Activated CD4-positive, alpha-beta T cell treated with anti-CD3 and anti-CD28 coated beads for 36 hours (primary cell): ENCODE measurements around the gene UTP18. TPM values are rescaled to one million over a fixed set of nuclear protein-coding genes. Genes with fewer than 3 reads are reported as not detected.

ENCODE experiments used
- ATAC-seq: fragments of 200-7000 bp; cut with Tn5 transposase; one replicate; pipeline ENCODE4 v1.10.0; 2021; ENCODE audit warnings: mild to moderate bottlenecking, moderate library complexity
- CTCF ChIA-PET: fragments of 350-600 bp; sonication (Branson Sonifier 250); formaldehyde crosslinking; loops from one replicate; lab custom pipeline; 2021; ENCODE audit warnings: antibody characterized with exemption; lab: Charles Lee
- POLR2A ChIA-PET: fragments of 350-600 bp; sonication (Branson Sonifier 250); formaldehyde crosslinking; loops from one replicate; lab custom pipeline; 2021; ENCODE audit warnings: antibody characterized with exemption, inconsistent platforms; lab: Charles Lee
- DNase-seq: peaks from one replicate; pipeline ENCODE4 v3.0.0-alpha.2; 2020
- H3K27ac Mint-ChIP-seq: one replicate; pipeline ENCODE4 v1.8.0; 2021; ENCODE audit warnings: mixed read lengths
- H3K27me3 Mint-ChIP-seq: one replicate; pipeline ENCODE4 v1.8.0; 2021; ENCODE audit warnings: mixed read lengths
- H3K36me3 Mint-ChIP-seq: one replicate; pipeline ENCODE4 v1.8.0; 2021; ENCODE audit warnings: low read depth, mixed read lengths
- H3K4me1 Mint-ChIP-seq: one replicate; pipeline ENCODE4 v1.8.0; 2021; ENCODE audit warnings: mixed read lengths
- H3K4me3 Mint-ChIP-seq: one replicate; pipeline ENCODE4 v1.8.0; 2021; ENCODE audit warnings: mild to moderate bottlenecking, moderate library complexity, mixed read lengths
- H3K9me3 Mint-ChIP-seq: one replicate; pipeline ENCODE4 v1.8.0; 2021; ENCODE audit warnings: low read depth, mixed read lengths
- intact Hi-C, 2 experiments: fragments of 100-400 bp; cut with DNase I in 1 of 2; cut with micrococcal nuclease in 1 of 2; formaldehyde crosslinking; loops; one replicate each; pipeline versions ENCODE4 v1.14.2 to v1.15.1; 2022 to 2024; cut with DNase I, micrococcal nuclease
- total RNA-seq, 2 experiments: library from RNA; stranded (reverse); gene quantifications; one replicate each; pipeline ENCODE4 v1.2.3, GENCODE V29; 2021

The UTP18 gene
- total RNA-seq, 2 experiments from 2014 or later: 49.3 to 74.0 TPM

DNA sequence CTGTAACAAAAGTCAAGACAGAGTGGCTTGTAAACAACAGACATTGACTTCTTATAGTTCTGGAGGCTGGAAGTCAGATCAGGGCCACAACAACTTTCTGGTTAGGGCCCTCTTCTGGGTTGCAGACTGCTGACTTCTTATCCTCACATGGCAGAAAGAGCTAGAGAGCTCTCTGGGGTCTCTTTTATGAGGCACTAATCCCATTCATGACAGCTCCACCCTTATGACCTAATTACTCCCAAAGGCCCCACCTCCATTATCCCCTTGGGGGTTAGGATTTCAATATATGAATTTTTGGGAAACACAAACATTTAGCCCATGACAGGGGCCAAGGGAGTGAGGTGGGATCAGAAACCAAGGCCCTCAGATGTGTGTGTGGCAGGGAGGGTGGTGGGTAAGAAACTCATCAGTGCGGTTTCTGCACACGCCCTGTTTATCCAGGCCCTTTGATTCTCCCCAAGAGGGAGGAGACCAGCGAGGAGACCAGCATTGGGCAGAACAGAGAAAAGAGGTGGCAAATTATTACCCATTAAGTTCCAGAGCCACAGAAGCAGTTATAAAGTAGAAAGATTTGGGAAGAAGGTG lies 74.8 kb downstream of the UTP18 start:
- DNase-seq: no peak
- no peak overlapping the region for H3K27ac Mint-ChIP-seq
- H3K27me3 Mint-ChIP-seq: no peaks in the 10 kb centered on the region
- H3K9me3 Mint-ChIP-seq: no peaks in the 10 kb centered on the region
- ATAC-seq: no peak
- POLR2A ChIA-PET: no interaction called here
- CTCF ChIA-PET: no interaction called here
- H3K36me3 Mint-ChIP-seq: no peaks in the 10 kb centered on the region
- no peaks in the 10 kb centered on the region for H3K4me1 Mint-ChIP-seq
- intact Hi-C loops: no loop called here
- no peak overlapping the region for H3K4me3 Mint-ChIP-seq

DNA sequence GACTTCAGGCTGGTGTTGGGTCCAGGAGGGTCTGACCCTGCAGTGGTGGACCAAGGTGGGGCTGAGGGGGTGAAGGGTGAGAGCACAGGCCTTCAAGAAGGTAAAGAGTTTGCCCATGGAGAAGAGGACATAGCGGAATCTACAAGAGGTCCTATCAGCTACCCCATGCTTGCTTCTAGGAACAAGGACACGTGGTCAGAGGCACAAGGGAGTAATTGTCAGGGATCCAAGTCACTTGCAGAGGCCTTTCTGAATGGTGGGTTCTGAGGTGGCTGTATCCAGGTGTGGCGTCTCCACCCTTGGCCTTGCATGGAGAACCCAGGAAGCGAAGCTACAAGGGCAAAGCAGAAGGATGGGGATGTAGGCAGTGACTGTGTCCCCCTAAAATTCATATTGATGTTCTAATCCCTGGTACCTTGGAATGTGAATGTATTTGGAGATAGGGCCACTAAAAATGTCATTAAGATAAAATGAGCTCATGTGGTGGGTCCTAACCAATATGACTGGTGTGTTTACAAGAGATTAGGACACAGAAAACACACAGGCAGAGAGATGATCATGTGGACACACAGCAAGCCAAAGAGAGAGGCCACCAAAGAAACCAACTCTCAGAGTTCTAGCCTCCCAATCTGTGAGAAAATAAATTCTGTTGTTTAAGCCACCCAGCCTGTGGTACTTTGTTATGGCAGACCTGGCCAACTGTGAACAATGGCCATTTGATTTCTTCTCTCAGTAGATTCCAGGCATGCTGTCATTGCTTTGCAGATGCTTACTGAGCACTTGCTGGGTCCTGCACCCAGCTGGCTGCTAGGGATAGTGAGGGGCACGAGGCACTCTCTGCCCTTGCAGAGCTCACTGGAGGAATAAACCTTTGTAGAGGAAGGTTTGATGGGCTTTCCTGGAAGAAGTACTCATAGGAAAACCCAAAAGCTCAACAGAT lies 75.8 kb downstream of the UTP18 start:
- POLR2A ChIA-PET: no interaction called here
- H3K27me3 Mint-ChIP-seq: no peaks in the 10 kb centered on the region
- H3K27ac Mint-ChIP-seq: no peak overlapping the region
- H3K4me3 Mint-ChIP-seq: no peak overlapping the region
- H3K9me3 Mint-ChIP-seq: no peaks in the 10 kb centered on the region
- ATAC-seq: no peak
- H3K36me3 Mint-ChIP-seq: no peaks in the 10 kb centered on the region
- intact Hi-C loops: no loop called here
- CTCF ChIA-PET: interaction anchor here (0.6 to 1.0 kb wide), 3 partner anchors 237 to 751 kb away, joined by 3 to 4 read pairs (median 3); no protein-coding TSS in a partner anchor
- H3K4me1 Mint-ChIP-seq: no peaks in the 10 kb centered on the region
- no peak for DNase-seq

DNA sequence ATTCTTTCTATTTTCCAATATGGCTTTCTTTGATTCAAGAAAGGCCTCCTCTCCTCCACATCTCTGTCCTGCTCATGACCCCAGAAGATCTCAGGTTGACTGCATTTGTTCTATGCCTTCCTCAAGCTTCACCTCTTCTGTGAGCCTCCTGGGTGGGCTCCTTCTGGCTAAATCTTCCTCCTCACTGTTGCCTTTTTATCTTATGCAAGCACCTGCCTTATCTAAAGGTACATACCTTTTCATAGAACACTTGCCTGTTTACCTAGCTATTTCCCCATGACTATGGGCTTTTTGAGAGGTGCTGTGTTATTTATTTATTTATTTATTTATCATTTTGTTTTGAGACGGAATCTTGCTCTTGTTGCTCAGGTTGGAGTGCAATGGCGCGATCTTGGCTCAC lies 81.1 kb downstream of the UTP18 start:
- no peaks in the 10 kb centered on the region for H3K4me1 Mint-ChIP-seq
- H3K27ac Mint-ChIP-seq: peak overlapping the region; percentile 27
- ChIA-PET POLR2A (no interaction called here), CTCF (interaction anchor here (1.3 kb wide), 1 partner anchor 19 kb away, joined by 4 read pairs; no protein-coding TSS in a partner anchor)
- H3K36me3 Mint-ChIP-seq: no peaks in the 10 kb centered on the region
- H3K9me3 Mint-ChIP-seq: no peaks in the 10 kb centered on the region
- intact Hi-C loops: no loop called here
- ATAC-seq: no peak
- H3K27me3 Mint-ChIP-seq: no peaks in the 10 kb centered on the region
- H3K4me3 Mint-ChIP-seq: no peak overlapping the region
- no peak for DNase-seq

DNA sequence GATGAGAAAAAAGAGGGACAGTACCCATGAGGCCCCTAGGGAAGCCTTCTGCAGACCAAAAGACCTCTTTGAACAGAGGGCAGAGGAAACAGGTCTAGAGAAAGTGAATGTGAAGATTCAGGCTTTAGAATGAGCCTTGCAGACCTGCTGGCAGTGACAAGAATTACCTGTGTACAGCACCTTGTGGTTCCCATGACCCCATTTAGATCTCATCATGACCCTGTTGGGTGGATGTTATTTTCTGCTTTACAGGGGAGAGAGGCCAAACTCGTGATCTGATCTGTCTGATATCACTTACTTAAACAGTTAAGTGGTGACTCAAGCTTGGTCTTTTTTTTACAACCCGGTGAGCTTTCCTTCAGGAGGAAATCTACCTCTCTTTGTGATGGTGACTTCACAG lies 81.9 kb downstream of the UTP18 start:
- Mint-ChIP-seq H3K27ac (no peak overlapping the region), H3K4me1 (no peaks in the 10 kb centered on the region), H3K9me3 (no peaks in the 10 kb centered on the region), H3K27me3 (no peaks in the 10 kb centered on the region), H3K4me3 (no peak overlapping the region), H3K36me3 (no peaks in the 10 kb centered on the region)
- DNase-seq: no peak
- ChIA-PET POLR2A (no interaction called here), CTCF (interaction anchor here (0.6 to 1.3 kb wide), 2 partner anchors 19 to 121 kb away, joined by 3 to 4 read pairs; no protein-coding TSS in a partner anchor)
- intact Hi-C loops: no loop called here
- no peak for ATAC-seq

DNA sequence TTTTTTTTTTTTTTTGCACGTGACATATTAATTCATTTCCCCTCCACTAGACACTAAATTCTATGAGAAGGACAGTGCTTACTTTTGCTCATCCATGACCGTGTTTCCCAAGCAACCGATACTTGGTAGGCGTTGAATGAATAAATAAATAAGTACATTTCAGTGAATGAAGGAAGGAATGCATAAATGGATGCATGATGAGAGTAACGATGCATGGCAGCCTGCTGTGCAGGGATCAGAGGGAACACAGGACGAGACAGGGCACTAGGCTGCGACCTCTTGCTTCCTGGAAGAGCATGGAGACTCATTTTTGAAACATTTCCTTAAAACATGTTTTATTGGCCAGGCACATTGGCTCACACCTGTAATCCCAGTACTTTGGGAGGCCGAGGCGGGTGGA lies 84.2 kb downstream of the UTP18 start:
- POLR2A ChIA-PET: no interaction called here
- CTCF ChIA-PET: interaction anchor here (0.6 kb wide), 1 partner anchor 14 kb away, joined by 3 read pairs; no protein-coding TSS in a partner anchor
- Mint-ChIP-seq H3K27me3 (no peaks in the 10 kb centered on the region), H3K4me1 (no peaks in the 10 kb centered on the region), H3K4me3 (no peak overlapping the region), H3K9me3 (no peaks in the 10 kb centered on the region), H3K36me3 (no peaks in the 10 kb centered on the region), H3K27ac (no peak overlapping the region)
- DNase-seq (no peak), ATAC-seq (no peak)
- intact Hi-C loops: no loop called here

DNA sequence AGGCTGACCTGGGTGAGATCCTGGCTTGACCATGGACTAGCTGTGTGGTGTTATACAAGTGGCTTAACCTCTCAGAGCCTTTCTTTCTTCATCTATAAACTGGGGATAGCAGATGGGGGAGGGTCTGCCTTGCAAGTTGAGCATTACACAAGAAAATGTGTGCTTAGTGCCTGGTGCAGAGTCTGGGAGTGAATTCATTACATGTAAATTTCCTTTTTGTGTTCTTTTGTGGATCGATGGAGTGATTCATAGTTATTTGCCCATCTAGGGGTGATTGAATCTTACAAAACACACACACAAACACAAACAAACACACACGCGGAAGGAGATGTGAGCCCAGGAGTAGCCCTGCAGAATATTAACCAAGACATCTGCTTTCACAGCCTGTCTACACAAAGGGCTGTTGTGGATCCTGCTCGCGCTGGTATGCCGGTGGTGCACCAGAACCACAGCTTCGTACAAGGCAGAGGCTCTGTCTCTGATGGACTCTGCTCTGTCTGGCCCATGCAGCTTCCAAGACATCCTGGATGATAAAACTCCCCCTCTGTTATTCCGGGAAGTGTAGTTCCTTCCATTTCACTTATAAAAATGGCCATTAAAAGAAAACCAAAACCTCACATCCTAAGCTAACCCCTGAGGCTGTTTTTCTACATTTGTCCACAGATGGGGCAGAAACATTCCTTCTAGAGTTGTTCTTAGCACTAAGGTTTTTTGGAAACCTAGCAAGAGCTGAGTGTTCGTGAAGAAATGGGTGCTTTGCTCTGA lies 86.1 kb downstream of the UTP18 start:
- CTCF ChIA-PET: no interaction called here

More for the DNA sequence above, 86.1 kb downstream of the UTP18 start:
- DNase-seq: no peak
- Mint-ChIP-seq H3K27ac (no peak overlapping the region), H3K9me3 (no peaks in the 10 kb centered on the region), H3K4me1 (no peaks in the 10 kb centered on the region), H3K27me3 (no peaks in the 10 kb centered on the region), H3K36me3 (no peaks in the 10 kb centered on the region), H3K4me3 (no peak overlapping the region)
- intact Hi-C loops: no loop called here
- no peak for ATAC-seq
- POLR2A ChIA-PET: no interaction called here

Other genes with a start within 250 kb of the UTP18 start
- 10 to 100 TPM; 48.0 to 88.2 TPM for gene SPAG9, start 139.7 kb upstream of the UTP18 start, total RNA-seq
- 100 to 1,000 TPM; 293 to 310 TPM for gene NME1, start 107.0 kb upstream of the UTP18 start, total RNA-seq
- gene NME2, start 94.1 kb upstream of the UTP18 start, total RNA-seq: 100 to 1,000 TPM; 703 to 827 TPM
- gene MBTD1, start 497 bp upstream of the UTP18 start, total RNA-seq: 1 to 10 TPM; 8.9 to 9.3 TPM